Lower leg skin (tissue), 3 donors: ENCODE measurements around the gene SPSB3.

Experiments used
- CTCF ChIP-seq, 3 donors: fragments of 450-650 bp; IDR thresholded peaks; one replicate each; pipeline ENCODE4 v1.5.1; 2016; ENCODE audit warnings: antibody characterized with exemption in 3 of 3, mild to moderate bottlenecking in 3 of 3, moderate library complexity in 2 of 3
- POLR2A ChIP-seq, 2 donors: fragments of 450-650 bp; IDR thresholded peaks; one replicate each; pipeline ENCODE4 v1.6.1; 2016 to 2017; ENCODE audit warnings: antibody characterized with exemption in 2 of 2, mild to moderate bottlenecking in 1 of 2, moderate library complexity in 1 of 2

- TF ChIP-seq CTCF (IDR thresholded peaks at IDR 0.05) (no peak), POLR2A (IDR thresholded peaks at IDR 0.05) (no peak)
Measured at GRCh38 chr16:1787056-1787321, 4.6 kb upstream of the SPSB3 start.
